PC-9 (cell line): ENCODE measurements around the gene NRP1. TPM values are rescaled to one million over a fixed set of nuclear protein-coding genes. Genes with fewer than 3 reads are reported as not detected.

Source experiments
- BruUV-seq: library from RNA; stranded (reverse); fragments of 400-500 nt; replicated peaks from 2 replicates; lab custom pipeline; 2021; lab: Mats Ljungman, UMichigan
- CTCF ChIA-PET: fragments of 300-600 bp; sonication (Branson Sonifier 250); formaldehyde crosslinking; loops from one replicate; lab custom pipeline; 2022; ENCODE audit warnings: antibody characterized with exemption; lab: Charles Lee
- POLR2A ChIA-PET: fragments of 300-600 bp; sonication (Branson Sonifier 250); formaldehyde crosslinking; loops from one replicate; lab custom pipeline; 2022; ENCODE audit warnings: antibody characterized with exemption; ENCODE audit not compliant: unreplicated experiment; lab: Charles Lee
- DNase-seq, 2 experiments: peaks; one replicate each; pipeline versions ENCODE4 v3.0.0 to v3.0.0-alpha.2; 2015 to 2022; ENCODE audit warnings: mixed read lengths in 1 of 2
- H2AFZ ChIP-seq: fragments of 200-600 bp; sonication (generic); 2 replicates; pipeline ENCODE4 v1.8.1; 2017; ENCODE audit warnings: antibody characterized with exemption
- H3F3A ChIP-seq: fragments of 200-600 bp; sonication (generic); 2 replicates; pipeline ENCODE4 v1.8.1; 2017; ENCODE audit warnings: antibody characterized with exemption, mild to moderate bottlenecking, low read depth; ENCODE audit not compliant: insufficient read depth
- H3K27ac ChIP-seq: fragments of 200-600 bp; sonication (generic); 2 replicates; pipeline ENCODE4 v1.6.1; 2016; ENCODE audit warnings: mixed run types
- H3K27me3 ChIP-seq: fragments of 200-600 bp; sonication (generic); 2 replicates; pipeline ENCODE4 v1.6.1; 2016; ENCODE audit warnings: low read depth, mixed run types; ENCODE audit not compliant: insufficient read depth
- H3K36me3 ChIP-seq: fragments of 200-600 bp; sonication (generic); 2 replicates; pipeline ENCODE4 v1.6.1; 2016; ENCODE audit warnings: low read depth, mixed run types
- H3K4me1 ChIP-seq: fragments of 200-600 bp; sonication (generic); replicated peaks from 2 replicates; pipeline ENCODE4 v1.6.1; 2016; ENCODE audit warnings: mixed run types; ENCODE audit not compliant: insufficient read depth
- H3K4me2 ChIP-seq: fragments of 200-600 bp; sonication (generic); 2 replicates; pipeline ENCODE4 v1.6.1; 2017; ENCODE audit warnings: mixed run types
- H3K4me3 ChIP-seq: fragments of 200-600 bp; sonication (generic); 2 replicates; pipeline ENCODE4 v1.6.1; 2016; ENCODE audit warnings: mixed run types
- H3K79me2 ChIP-seq: fragments of 200-600 bp; sonication (generic); 2 replicates; pipeline ENCODE4 v1.6.1; 2017; ENCODE audit warnings: low read depth, mixed run types
- H3K9me2 ChIP-seq: fragments of 200-600 bp; sonication (generic); 2 replicates; pipeline ENCODE4 v1.8.1; 2017; ENCODE audit warnings: mild to moderate bottlenecking; ENCODE audit not compliant: insufficient read depth
- H3K9me3 ChIP-seq: fragments of 200-600 bp; sonication (generic); 2 replicates; pipeline ENCODE4 v1.8.1; 2016; ENCODE audit warnings: low read depth; ENCODE audit not compliant: insufficient read depth
- H4K20me1 ChIP-seq: fragments of 200-600 bp; sonication (generic); 2 replicates; pipeline ENCODE4 v1.8.1; 2017; ENCODE audit not compliant: insufficient read depth
- CTCF ChIP-seq: fragments of 200-600 bp; sonication (generic); conservative IDR thresholded peaks from 2 replicates; pipeline ENCODE4 v1.6.1; 2017; ENCODE audit warnings: mixed run types, antibody characterized with exemption, mild to moderate bottlenecking, moderate library complexity
- EZH2 ChIP-seq: fragments of 200-600 bp; sonication (generic); IDR thresholded peaks from 2 replicates; pipeline ENCODE4 v1.8.0; 2017; ENCODE audit warnings: antibody characterized with exemption, low read depth
- intact Hi-C: fragments of 100-400 bp; cut with micrococcal nuclease; formaldehyde crosslinking; loops from one replicate; pipeline ENCODE4 v1.10.0; 2022; ENCODE audit not compliant: unreplicated experiment
- total RNA-seq: library from RNA; stranded (reverse); gene quantifications from 2 replicates; pipeline ENCODE4 v1.2.3, GENCODE V29; 2021

Gene NRP1
- total RNA-seq, 1 experiment from 2014 or later, result 30.5 TPM

GRCh38 chr10:33245343-33245742 is 89.1 kb downstream of the NRP1 start:
- Histone ChIP-seq H2AFZ (no peak overlapping the region), H3F3A (peaks cover 18% of the 10 kb centered on the region; the same call in 1 of the 2 replicates), H3K4me1 (peaks cover 42% of the 10 kb centered on the region), H3K27ac (no peak overlapping the region), H3K9me3 (no peaks in the 10 kb centered on the region), H3K4me3 (no peak overlapping the region), H3K36me3 (peaks cover 38% of the 10 kb centered on the region), H3K4me2 (no peak overlapping the region), H3K79me2 (no peaks in the 10 kb centered on the region), H4K20me1 (no peaks in the 10 kb centered on the region), H3K27me3 (no peaks in the 10 kb centered on the region), H3K9me2 (no peaks in the 10 kb centered on the region)
- intact Hi-C loops, result no loop called here
- TF ChIP-seq EZH2 (no peak), CTCF (no peak)
- CTCF ChIA-PET, result no interaction called here
- POLR2A ChIA-PET, result no interaction called here
- BruUV-seq, result no TSS peak
- DNase-seq, result no peak

- H3K36me3 ChIP-seq, result peaks cover 29% of the 10 kb centered on the region
- no peaks in the 10 kb centered on the region for H3K79me2 ChIP-seq
- no peaks in the 10 kb centered on the region for H3K9me2 ChIP-seq
- no peaks in the 10 kb centered on the region for H3K27me3 ChIP-seq
- ChIA-PET POLR2A (no interaction called here), CTCF (no interaction called here)
- H4K20me1 ChIP-seq, result no peaks in the 10 kb centered on the region
- H3K4me1 ChIP-seq, result peaks cover 42% of the 10 kb centered on the region
- TF ChIP-seq EZH2, result no peak
- TF ChIP-seq CTCF, result no peak
- no peak overlapping the region for H3K27ac ChIP-seq
- H3K9me3 ChIP-seq, result no peaks in the 10 kb centered on the region
- no TSS peak for BruUV-seq
- no peak overlapping the region for H3K4me2 ChIP-seq
- no peak overlapping the region for H3K4me3 ChIP-seq
- peaks cover 27% of the 10 kb centered on the region for H3F3A ChIP-seq
- no peak for DNase-seq
- intact Hi-C loops, result no loop called here
- no peak overlapping the region for H2AFZ ChIP-seq
Measured at GRCh38 chr10:33244354-33244967, 90.0 kb downstream of the NRP1 start.

- TF ChIP-seq EZH2 (no peak), CTCF (no peak)
- Histone ChIP-seq H4K20me1 (no peaks in the 10 kb centered on the region), H3K9me2 (no peaks in the 10 kb centered on the region), H3F3A (peaks cover 28% of the 10 kb centered on the region), H3K4me2 (no peak overlapping the region), H3K27ac (no peak overlapping the region), H2AFZ (no peak overlapping the region), H3K79me2 (no peaks in the 10 kb centered on the region), H3K36me3 (peaks cover 21% of the 10 kb centered on the region), H3K4me1 (peaks cover 42% of the 10 kb centered on the region), H3K4me3 (no peak overlapping the region), H3K27me3 (no peaks in the 10 kb centered on the region), H3K9me3 (no peaks in the 10 kb centered on the region)
- ChIA-PET POLR2A (no interaction called here), CTCF (no interaction called here)
- BruUV-seq, result no TSS peak
- intact Hi-C loops, result no loop called here
- DNase-seq, result no peak
Measured at GRCh38 chr10:33243703-33244102, 90.8 kb downstream of the NRP1 start.
